Spinal cord (tissue), 10 donors: ENCODE results near the gene FAM193A. TPM values are rescaled to one million over a fixed set of nuclear protein-coding genes. Genes with fewer than 3 reads are reported as not detected.
"Not testable (repeated sequence)": the region's sequence is repeated elsewhere in the genome, so short reads cannot be mapped to it uniquely, and the experiment has no call there.

Experiments
- DNase-seq, 6 donors: peaks; one replicate each; pipeline versions ENCODE4 v3.0.0 to v3.0.0-alpha.2; 2013 to 2015; ENCODE audit warnings: low spot score in 6 of 6, low read depth in 4 of 6
- H3K27ac ChIP-seq: one replicate; pipeline ENCODE4 v1.5.1; 2013; ENCODE audit warnings: low read depth, low read length, control low read depth
- H3K27me3 ChIP-seq: one replicate; pipeline ENCODE4 v1.6.1; 2013; ENCODE audit warnings: low read length; ENCODE audit not compliant: control insufficient read depth, insufficient read depth
- H3K36me3 ChIP-seq: one replicate; pipeline ENCODE4 v1.6.1; 2013; ENCODE audit warnings: low read length; ENCODE audit not compliant: control insufficient read depth, insufficient read depth
- H3K4me1 ChIP-seq: one replicate; pipeline ENCODE4 v1.6.1; 2013; ENCODE audit warnings: low read length; ENCODE audit not compliant: control insufficient read depth, insufficient read depth
- H3K4me3 ChIP-seq: one replicate; pipeline ENCODE4 v1.5.1; 2013; ENCODE audit warnings: low read depth, low read length, control low read depth
- H3K9me3 ChIP-seq: one replicate; pipeline ENCODE4 v1.6.1; 2013; ENCODE audit warnings: low read length; ENCODE audit not compliant: control insufficient read depth, insufficient read depth
- WGBS: methylation state at CpG from one replicate; pipeline ENCODE4 v1.1.5; 2013; ENCODE audit warnings: missing lambda C conversion rate; ENCODE audit not compliant: insufficient coverage; 5-methylcytosine and 5-hydroxymethylcytosine counted together
- polyA plus RNA-seq, 2 donors: library from polyadenylated mRNA; unstranded; fragments of 120-200 nt; gene quantifications; one replicate each; pipeline ENCODE4 v1.2.1, GENCODE V29; 2013; ENCODE audit not compliant: insufficient read length in 2 of 2
- total RNA-seq, 2 donors: library from RNA; depleted of rRNA in 1 of 2; stranded (reverse); fragments of 120-200 nt in 1 of 2; fragments of >200 nt in 1 of 2; gene quantifications; one replicate each; pipeline versions ENCODE4 v1.2.3 to v1.2.4, GENCODE V29; 2013 to 2014
- donor health status: healthy.

FAM193A gene
- total and polyA plus RNA-seq, 4 donors, result 16.2 to 35.1 (median 28.9) TPM

DNA sequence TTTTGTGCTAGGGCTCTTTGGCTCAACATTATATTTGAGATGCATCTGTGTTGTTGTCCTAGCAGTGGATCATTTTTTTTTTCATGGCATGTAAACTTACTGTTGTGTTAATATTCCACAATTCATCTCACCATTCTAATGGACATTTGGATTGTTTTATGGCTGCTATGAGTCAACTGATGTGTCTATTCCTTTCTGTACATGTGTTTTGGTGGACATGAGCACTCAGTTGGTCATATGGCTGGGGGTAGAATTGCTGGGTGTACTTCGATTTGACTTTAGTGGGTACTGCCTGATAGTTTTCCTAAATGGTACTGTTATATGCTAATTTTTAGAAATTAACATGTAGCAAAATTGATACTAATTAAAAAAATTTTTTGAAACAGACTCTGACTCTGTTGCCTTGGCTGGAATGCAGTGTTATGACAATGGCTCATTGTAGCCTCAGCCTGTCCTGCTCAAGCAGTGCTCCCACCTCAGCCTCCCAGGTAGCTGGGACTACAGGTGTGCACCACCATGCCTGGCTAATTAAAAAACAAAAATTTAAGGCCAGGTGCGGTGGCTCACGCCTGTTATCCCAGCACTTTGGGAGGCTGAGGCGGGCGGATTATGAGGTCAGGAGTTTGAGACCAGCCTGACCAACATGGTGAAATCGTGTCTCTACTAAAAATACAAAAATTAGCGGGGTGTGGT lies 9.0 kb downstream of the FAM193A start:
- Histone ChIP-seq H3K36me3 (no peaks in the 10 kb centered on the region), H3K27me3 (no peaks in the 10 kb centered on the region), H3K4me1 (no peaks in the 10 kb centered on the region), H3K27ac (no peak overlapping the region), H3K9me3 (no peaks in the 10 kb centered on the region), H3K4me3 (no peak overlapping the region)
- DNase-seq, result no peak
- WGBS, result 93% methylated on average over 5 of the region's 7 CpGs

DNA sequence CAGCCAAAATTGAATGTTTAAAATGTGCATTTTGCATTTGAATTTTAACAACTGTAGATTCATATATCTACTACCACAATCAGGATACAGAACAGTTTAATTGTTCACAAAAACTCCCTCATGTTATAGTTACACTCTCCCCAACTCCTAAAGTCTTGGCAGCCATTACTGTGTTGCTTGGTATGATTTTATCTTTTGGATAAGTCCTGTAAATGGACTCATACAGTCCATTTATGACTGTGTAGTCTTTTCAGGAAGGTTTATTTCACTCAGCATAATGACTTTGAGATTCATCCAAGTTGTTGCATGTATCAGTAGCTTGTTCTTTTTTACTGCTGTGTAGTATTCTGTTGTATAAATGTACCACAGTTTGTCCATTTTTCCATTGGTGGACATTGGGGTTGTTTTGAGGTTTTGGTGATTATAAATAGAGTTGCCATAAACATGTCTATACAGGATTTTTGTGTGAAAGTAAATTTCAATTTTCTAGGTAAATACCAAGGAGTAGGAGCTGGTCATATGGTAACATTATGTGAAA lies 9.9 kb downstream of the FAM193A start:
- Histone ChIP-seq H3K4me3 (no peak overlapping the region), H3K9me3 (no peaks in the 10 kb centered on the region), H3K27me3 (no peaks in the 10 kb centered on the region), H3K36me3 (no peaks in the 10 kb centered on the region), H3K4me1 (no peaks in the 10 kb centered on the region), H3K27ac (no peak overlapping the region)
- DNase-seq, result no peak

DNA sequence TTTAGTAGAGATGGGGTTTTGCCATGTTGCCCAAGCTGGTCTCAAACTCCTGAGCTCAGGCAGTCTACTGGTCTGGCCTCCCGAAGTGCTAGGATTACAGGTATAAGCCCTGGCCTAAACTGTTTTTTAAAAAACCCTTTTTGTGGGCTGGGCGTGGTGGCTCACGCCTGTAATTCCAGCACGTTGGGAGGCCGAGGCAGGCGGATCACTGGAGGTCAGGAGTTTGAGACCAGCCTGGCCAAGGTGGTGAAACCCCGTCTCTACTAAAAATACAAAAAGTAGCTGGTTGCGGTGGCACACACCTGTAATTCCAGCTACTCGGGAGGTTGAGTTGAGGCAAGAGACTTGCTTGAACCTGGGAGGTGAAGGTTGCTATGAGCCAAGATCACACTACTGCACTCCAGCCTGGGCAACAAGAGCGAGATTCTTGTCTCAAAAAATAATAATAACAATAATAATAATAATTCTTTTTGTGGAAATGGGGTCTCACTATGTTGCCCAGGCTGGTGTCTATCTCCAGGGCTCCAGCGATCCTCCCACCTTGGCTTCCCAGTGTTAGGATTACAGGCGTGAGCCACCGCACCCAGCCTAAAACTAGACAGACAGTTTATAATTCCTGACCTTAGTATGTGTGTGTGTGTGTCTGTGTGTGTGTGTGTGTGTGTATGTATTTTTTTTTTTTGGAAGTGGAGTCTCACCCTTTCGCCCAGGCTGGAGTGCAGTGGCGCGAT lies 10.7 kb downstream of the FAM193A start:
- DNase-seq, H3K27ac ChIP-seq, H3K36me3 ChIP-seq, H3K27me3 ChIP-seq, H3K4me3 ChIP-seq, H3K9me3 ChIP-seq, H3K4me1 ChIP-seq: not testable (repeated sequence)
- 100% methylated on average over 3 of the region's 16 CpGs for WGBS

DNA sequence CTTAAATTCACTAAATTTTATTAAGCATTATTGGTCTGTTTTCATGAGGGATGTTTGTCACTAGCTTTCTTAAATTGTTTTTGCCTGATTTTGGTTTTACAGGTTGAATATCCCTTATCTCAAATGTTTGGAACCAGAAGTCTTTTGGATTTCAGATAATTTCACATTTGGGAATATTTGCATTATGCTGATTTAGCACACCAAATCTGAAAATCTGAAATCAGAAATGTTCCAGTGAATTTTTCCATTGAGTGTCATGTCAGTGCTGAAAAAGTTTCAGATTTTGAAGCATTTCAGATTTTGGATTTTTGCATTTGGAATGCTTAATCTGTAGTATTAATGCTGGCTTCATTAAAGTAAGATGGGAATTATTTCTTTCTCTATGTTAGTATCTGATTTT lies 14.7 kb downstream of the FAM193A start:
- Histone ChIP-seq H3K4me1 (no peaks in the 10 kb centered on the region), H3K27ac (no peak overlapping the region), H3K4me3 (no peak overlapping the region), H3K36me3 (no peaks in the 10 kb centered on the region), H3K9me3 (no peaks in the 10 kb centered on the region), H3K27me3 (no peaks in the 10 kb centered on the region)
- DNase-seq, result no peak

GRCh38 chr4:2552806-2553205 lies 16.4 kb downstream of the FAM193A start:
- Histone ChIP-seq H3K9me3 (no peaks in the 10 kb centered on the region), H3K36me3 (no peaks in the 10 kb centered on the region), H3K27me3 (no peaks in the 10 kb centered on the region), H3K27ac (no peak overlapping the region), H3K4me1 (no peaks in the 10 kb centered on the region), H3K4me3 (no peak overlapping the region)
- no peak for DNase-seq
- WGBS, result 100% methylated on average over 3 of the region's 11 CpGs

DNA sequence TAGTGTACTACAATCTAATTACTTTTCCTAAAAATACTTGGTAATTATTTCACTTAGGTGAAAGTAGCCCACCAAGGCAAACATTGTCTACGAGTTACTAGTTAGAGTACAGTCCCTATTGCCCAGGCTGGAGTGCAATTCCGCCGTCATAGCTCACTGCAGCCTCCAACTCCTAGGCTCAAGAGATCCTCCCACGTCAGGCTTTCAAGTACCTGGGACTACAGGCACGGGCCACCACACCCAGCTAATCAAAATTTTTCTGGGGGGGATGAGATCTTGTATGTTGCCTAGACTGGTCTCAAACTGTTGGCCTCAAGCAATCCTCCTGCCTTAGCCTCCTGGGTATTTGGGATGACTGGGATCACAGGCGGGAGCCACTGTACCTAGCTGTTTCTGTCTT lies 21.9 kb downstream of the FAM193A start:
- peaks cover 7% of the 10 kb centered on the region for H3K4me1 ChIP-seq
- no peak for DNase-seq
- no peaks in the 10 kb centered on the region for H3K9me3 ChIP-seq
- 100% methylated on average over 2 of the region's 6 CpGs for WGBS
- peaks cover 6% of the 10 kb centered on the region for H3K36me3 ChIP-seq
- no peaks in the 10 kb centered on the region for H3K27me3 ChIP-seq
- no peak overlapping the region for H3K4me3 ChIP-seq
- no peak overlapping the region for H3K27ac ChIP-seq

DNA sequence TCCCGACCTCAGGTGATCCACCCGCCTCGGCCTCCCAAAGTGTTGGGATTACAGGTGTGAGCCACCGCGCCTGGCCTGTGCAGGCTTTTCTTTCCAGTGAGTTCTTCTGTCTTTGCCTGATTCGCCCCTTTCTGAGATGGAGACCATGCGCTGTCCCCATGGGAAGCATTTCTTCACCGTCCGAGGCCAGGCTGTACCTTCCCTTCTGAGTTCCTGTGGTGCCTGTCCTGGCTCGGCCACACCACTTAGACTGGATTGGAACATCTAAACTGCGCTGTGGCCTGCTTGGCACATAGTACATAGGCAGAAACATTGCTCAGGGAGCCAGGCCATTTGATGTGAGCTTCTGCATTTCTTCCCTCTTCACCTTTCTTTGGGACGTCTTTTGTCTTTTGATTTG lies 23.7 kb downstream of the FAM193A start:
- H3K4me3 ChIP-seq, result no peak overlapping the region
- peaks cover 7% of the 10 kb centered on the region for H3K4me1 ChIP-seq
- no peaks in the 10 kb centered on the region for H3K27me3 ChIP-seq
- no peaks in the 10 kb centered on the region for H3K9me3 ChIP-seq
- H3K27ac ChIP-seq, result no peak overlapping the region
- DNase-seq, result no peak
- peaks cover 6% of the 10 kb centered on the region for H3K36me3 ChIP-seq
- WGBS, result 88% methylated on average over 11 of the region's 12 CpGs

DNA sequence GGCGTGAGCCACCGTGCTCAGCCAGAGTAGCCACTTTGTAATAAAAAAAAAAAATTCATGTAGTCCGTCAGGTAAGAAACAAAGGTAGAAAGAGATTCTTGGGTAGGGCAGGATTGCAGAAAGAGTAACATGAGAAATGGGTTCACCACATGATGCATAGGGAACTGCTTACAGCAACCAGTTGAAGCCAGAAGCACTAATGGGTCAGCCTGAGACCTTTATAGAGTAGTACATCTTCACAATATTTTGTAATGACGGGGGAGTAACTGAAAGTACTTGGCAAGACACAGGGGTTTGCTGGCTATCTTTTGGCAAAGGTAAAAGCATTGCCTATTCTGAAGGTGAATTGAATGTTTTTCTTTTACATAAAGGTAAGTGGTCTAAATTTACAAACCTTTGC lies 29.1 kb downstream of the FAM193A start:
- WGBS, result 100% methylated on average over 3 of the region's 4 CpGs
- no peaks in the 10 kb centered on the region for H3K27me3 ChIP-seq
- no peak for DNase-seq
- H3K27ac ChIP-seq, result no peak overlapping the region
- peaks cover 2% of the 10 kb centered on the region for H3K36me3 ChIP-seq
- H3K4me3 ChIP-seq, result no peak overlapping the region
- H3K4me1 ChIP-seq, result peaks cover 1% of the 10 kb centered on the region
- no peaks in the 10 kb centered on the region for H3K9me3 ChIP-seq

DNA sequence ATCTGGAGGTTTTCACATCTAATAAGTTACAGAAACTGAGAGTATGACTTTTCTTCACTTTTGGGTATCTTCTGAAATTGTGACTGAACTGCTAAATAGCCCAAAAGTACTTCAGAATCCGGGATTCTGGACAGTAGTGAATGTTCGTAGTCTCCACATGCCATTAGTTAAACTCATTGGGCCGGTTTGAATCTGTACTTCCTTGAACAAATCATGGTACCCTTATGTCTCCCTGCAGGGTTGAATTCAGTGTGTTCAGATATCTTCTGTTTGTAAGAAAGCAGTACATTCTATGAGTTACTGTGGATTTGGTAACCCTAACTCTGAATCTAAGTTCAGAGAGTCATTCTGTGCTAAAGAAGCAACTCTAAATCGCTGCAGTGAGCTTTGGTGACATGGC lies 33.6 kb downstream of the FAM193A start:
- no peaks in the 10 kb centered on the region for H3K27me3 ChIP-seq
- no peak overlapping the region for H3K27ac ChIP-seq
- H3K4me3 ChIP-seq, result no peak overlapping the region
- H3K9me3 ChIP-seq, result no peaks in the 10 kb centered on the region
- H3K36me3 ChIP-seq, result no peaks in the 10 kb centered on the region
- 84% methylated on average over 3 of the region's 4 CpGs for WGBS
- DNase-seq, result no peak
- H3K4me1 ChIP-seq, result peaks cover 24% of the 10 kb centered on the region
